Right ventricle myocardium inferior (tissue), 1 donor: Measurements from ENCODE around the gene KCNQ1. TPM values are rescaled to one million over a fixed set of nuclear protein-coding genes. Genes with fewer than 3 reads are reported as not detected.

ENCODE experiments used
- ATAC-seq: fragments of 200-7000 bp; cut with Tn5 transposase; one replicate; pipeline ENCODE4 v1.9.1; 2020; ENCODE audit warnings: mild to moderate bottlenecking, moderate library complexity
- DNase-seq: peaks from one replicate; pipeline ENCODE4 v3.0.0; 2021; ENCODE audit errors: missing footprints
- intact Hi-C: fragments of 100-400 bp; cut with DNase I; formaldehyde crosslinking; loops from one replicate; pipeline ENCODE4 v1.11.0; 2022
- total RNA-seq: library from RNA; stranded (reverse); fragmentation: NEBNext Ultra II Directional; extraction: Animal tissue kit (Norgen Biotek cat#: 25700); gene quantifications from one replicate; pipeline ENCODE4 v1.2.1, GENCODE V29; 2021
- donor health status: DM: no; HTN: yes; CAD: no; lungs with severe emphysema.

Gene KCNQ1
- total RNA-seq, 1 donor from 2014 or later, result 40.0 TPM

DNA sequence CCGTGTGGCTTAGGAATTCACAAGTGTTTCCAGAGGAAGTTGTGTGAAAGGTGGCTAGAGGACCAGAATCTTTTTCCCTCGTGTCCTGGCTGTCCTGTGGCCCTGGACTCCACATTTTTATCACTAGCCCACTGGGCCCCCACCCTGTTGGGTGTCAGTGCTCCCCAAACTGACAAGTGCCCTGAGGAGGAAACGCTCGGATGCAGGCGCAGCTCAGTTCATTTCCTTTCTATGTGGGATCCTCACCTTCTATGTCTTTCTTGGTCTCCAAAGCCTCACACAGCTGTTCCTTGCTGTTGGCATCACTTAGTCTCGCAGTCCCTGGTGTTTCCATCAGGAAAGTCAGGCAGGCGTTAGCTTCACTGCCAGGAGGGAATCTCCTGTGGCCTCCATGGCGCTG, 323.0 kb downstream of the KCNQ1 start:
- intact Hi-C loops, result no loop called here
- ATAC-seq, result no peak
- DNase-seq, result no peak

DNA sequence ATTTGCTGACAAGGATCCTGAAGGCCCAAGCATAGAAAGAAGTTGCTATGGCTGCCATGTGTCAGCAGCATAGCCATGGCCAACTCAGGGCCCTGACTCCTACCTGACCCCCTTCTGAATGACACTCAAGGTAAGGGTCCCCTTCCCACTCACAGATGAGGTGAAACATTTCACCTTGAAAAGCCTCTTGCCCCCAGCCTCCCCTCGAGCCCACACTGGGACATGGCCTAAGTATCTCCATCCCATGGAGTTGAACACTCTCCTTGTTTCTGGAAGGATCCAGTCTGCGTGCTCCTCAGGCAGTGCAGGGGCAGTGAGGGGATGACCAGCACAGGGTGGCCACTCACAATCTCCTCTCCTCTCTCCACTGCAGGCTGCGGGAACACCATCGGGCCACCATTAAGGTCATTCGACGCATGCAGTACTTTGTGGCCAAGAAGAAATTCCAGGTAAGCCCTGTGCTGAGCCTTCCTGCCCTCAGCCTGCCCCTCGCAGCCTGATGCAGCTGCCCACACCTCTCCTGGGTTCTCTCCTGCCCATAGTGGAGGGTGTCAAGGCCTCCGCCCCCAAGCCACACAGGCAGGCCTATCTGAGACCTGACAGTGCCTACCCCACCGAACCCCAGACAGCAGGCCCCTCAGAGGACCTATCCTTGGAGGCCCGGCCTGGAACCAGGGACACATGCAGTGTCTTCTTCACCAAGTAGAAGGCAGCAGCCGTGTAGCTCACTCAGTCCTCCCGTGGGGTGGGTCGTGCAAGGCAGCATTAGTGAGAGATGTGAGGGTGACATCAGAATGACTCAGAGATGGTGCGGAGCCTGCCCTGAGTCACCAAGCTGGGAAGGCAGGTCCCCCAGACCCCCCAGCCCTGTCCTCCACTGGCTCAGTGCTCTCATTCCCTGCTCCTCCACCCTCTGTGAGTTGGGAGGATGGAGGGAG, 323.9 kb downstream of the KCNQ1 start:
- DNase-seq (peak; percentile 42), ATAC-seq (no peak)
- intact Hi-C loops, result no loop called here

GRCh38 chr11:2769409-2770095, 324.7 kb downstream of the KCNQ1 start:
- no peak for ATAC-seq
- peak; percentile 15 for DNase-seq
- intact Hi-C loops, result no loop called here

GRCh38 chr11:2770096-2770751, 325.4 kb downstream of the KCNQ1 start:
- intact Hi-C loops, result no loop called here
- DNase-seq, result peak; percentile 61
- no peak for ATAC-seq

- intact Hi-C loops, result no loop called here
- DNase-seq (peak; percentile 40), ATAC-seq (no peak)
These were observed 326.0 kb downstream of the KCNQ1 start for GRCh38 chr11:2770761-2771301.

- intact Hi-C loops, result no loop called here
- DNase-seq (peak; percentile 52), ATAC-seq (no peak)
These were observed 327.1 kb downstream of the KCNQ1 start for GRCh38 chr11:2771758-2772466.

DNA sequence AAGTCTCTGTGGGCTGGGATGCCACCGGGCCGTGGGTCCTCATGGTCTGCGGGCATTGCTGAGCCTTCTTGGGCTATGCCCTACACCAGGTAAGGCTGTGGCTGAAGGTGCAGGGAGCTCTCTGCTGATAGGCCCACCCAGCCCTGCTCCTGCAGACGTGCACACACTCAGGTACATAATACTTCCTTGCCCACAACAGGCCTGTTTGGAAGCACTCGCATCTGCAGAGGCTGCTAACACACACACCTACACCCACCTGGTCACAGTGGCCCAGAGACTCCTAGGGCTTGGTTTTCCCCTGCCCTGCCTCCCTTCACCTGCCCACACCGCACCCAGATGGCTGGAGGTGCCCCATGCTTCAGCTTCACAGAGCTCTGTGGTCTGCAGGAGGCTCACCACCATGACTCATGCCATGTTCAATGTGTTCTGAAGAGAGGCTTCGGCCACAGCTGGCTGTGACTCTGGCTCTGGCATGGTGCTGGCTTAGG, 327.8 kb downstream of the KCNQ1 start:
- ATAC-seq (no peak), DNase-seq (peak; percentile 8)
- intact Hi-C loops, result no loop called here

- ATAC-seq (no peak), DNase-seq (peak; percentile 32)
- intact Hi-C loops, result no loop called here
These were observed 329.6 kb downstream of the KCNQ1 start for GRCh38 chr11:2774173-2775082.

DNA sequence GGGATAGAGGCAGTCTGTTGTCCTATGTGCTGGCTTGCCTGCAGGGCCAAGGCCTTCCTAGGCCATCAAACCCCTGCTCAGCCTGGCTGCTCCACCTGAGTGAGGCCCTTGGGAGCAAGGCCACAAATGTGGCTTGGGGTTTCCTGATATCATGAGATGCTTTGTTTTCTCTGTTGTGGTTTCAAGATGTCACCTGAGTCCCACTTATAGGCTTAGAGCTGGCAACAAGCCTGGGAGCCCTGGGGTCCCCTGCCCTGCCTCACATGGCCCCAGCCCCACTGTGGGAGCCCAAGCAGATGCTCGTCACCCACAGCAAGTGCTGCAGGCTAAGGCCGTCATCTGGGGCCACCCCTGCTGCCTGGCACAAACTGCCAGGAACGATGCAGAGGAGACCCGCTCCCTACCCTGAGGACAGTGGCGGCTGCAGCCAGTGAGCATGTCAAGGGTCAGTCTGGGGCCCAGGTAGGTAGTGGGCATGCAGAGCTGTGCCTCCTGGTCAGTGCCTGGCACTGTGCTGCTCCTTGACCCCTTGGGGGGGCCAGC, 330.3 kb downstream of the KCNQ1 start:
- DNase-seq, result peak; percentile 18
- intact Hi-C loops, result no loop called here
- ATAC-seq, result no peak

DNA sequence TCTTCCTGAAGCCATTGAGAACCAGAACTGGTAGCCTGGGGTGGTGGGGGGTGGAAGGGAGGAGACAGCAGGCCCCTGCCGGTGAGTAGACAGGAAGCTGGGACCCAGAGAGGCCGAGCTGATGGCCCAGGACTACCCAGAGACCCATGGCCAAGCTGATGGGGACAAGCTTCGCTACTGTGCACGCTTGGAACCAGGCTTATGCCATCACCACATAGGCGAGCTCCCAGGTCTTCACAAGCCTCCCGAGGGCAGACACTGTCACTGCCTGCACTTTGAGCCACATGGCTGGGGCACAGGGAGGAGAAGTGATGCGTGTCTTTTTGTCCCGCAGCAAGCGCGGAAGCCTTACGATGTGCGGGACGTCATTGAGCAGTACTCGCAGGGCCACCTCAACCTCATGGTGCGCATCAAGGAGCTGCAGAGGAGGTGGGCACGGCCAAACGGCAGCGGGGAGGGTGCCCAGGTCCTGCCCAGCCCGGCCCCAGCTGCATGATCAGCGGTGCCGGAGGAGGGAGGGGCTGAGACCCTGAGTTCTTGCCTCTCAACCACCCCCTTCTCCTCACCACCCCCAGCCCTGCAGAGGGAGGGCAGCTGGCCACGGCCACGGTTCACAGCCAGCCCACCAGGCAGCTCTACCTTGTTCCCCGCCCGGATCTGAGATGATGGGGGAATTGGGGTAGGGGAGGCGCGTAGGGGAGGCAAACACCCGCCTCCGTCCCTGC, 331.0 kb downstream of the KCNQ1 start:
- intact Hi-C loops, result no loop called here

GRCh38 chr11:2776351-2777061, 331.7 kb downstream of the KCNQ1 start:
- intact Hi-C loops, result no loop called here
- ATAC-seq, result no peak
- peak; percentile 63 for DNase-seq

More for the DNA sequence above, 331.0 kb downstream of the KCNQ1 start:
- ATAC-seq (no peak), DNase-seq (peak; percentile 67)

- intact Hi-C loops, result no loop called here
- no peak for ATAC-seq
- peak; percentile 44 for DNase-seq
These were observed 332.6 kb downstream of the KCNQ1 start for GRCh38 chr11:2777386-2777785.

DNA sequence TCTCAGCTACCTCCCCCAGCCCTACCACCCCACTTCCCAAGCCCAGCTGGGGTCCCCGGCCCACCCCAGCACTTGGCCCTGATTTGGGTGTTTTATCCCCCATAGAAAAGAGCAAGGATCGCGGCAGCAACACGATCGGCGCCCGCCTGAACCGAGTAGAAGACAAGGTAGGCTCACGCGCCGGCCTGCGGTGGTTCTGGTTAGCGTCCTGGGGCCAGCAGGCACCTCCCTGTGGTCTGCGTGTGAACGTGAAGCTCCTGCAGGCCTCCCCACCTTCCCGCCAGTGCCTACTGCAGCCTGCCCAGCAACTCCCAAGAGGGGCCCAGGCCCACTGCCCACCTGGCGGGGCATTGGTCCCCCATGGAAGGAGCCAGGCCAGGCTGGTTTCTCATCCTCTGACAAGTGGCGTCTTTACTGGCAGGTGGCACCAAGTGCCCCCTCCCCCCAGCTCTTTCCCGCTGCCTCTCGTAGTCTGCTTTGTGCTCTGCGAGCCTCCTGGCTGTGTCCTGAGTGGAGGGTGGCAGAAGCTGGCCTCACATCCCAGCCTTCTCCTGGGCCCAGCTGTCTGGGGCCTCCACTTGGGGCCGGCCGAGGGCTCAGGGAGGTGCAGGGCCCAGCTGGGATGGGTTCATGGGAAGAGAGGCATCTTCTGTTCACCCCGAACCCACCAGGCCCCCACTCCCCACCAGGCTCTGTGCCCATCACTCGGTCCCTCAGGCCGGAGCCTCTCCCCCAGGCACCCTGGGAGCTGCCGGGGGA, 333.2 kb downstream of the KCNQ1 start:
- no peak for ATAC-seq
- DNase-seq, result peak; percentile 58
- intact Hi-C loops, result no loop called here

- intact Hi-C loops, result no loop called here
- DNase-seq, result peak; percentile 89
- ATAC-seq, result peak; percentile 89
These were observed 334.1 kb downstream of the KCNQ1 start for GRCh38 chr11:2778630-2779498.
